ENCODE measurements around the gene L2HGDH. TPM values are rescaled to one million over a fixed set of nuclear protein-coding genes. Genes with fewer than 3 reads are reported as not detected.
A peak's percentile ranks its signal among the peaks of the same experiment; 100 is the strongest.

Gene L2HGDH
- total RNA-seq, 2 donors from 2014 or later: 3.4 to 4.9 TPM

GRCh38 chr14:50333014-50333509 is 21.0 kb upstream of the L2HGDH start:
- DNase-seq (peak in 2 of 4 donors; percentile 20 to 44), ATAC-seq (no peak)
- Histone ChIP-seq H3K4me3 (no peak overlapping the region), H3K27me3 (no peaks in the 10 kb centered on the region), H3K4me1 (peaks cover 20% of the 10 kb centered on the region), H3K36me3 (replicated peaks in 1 of 2; ENCODE audit: insufficient read depth in 1 of 2, low read depth in 2 of 2) (no peaks in the 10 kb centered on the region), H3K27ac (no peak overlapping the region), H3K9me3 (no peaks in the 10 kb centered on the region)
- 46 to 66% methylated on average over 3 of the region's 3 CpGs for WGBS, 2 donors
- intact Hi-C loops (cut with DNase I): no loop called here
- TF ChIP-seq POLR2A (IDR thresholded peaks at IDR 0.05) (no peak), CTCF (IDR thresholded peaks at IDR 0.05) (no peak)

GRCh38 chr14:50331596-50331995 is 19.6 kb upstream of the L2HGDH start:
- ATAC-seq (no peak), DNase-seq (no peak)
- Histone ChIP-seq H3K4me3 (no peak overlapping the region), H3K9me3 (no peaks in the 10 kb centered on the region), H3K27me3 (no peaks in the 10 kb centered on the region), H3K4me1 (peaks cover 20% of the 10 kb centered on the region), H3K27ac (no peak overlapping the region), H3K36me3 (replicated peaks in 1 of 2; ENCODE audit: insufficient read depth in 1 of 2, low read depth in 2 of 2) (no peaks in the 10 kb centered on the region)
- no peak for TF ChIP-seq CTCF (IDR thresholded peaks at IDR 0.05)
- TF ChIP-seq POLR2A (IDR thresholded peaks at IDR 0.05): no peak
- intact Hi-C loops (cut with DNase I): no loop called here

GRCh38 chr14:50321009-50321660 is 9.1 kb upstream of the L2HGDH start:
- intact Hi-C loops (cut with DNase I): no loop called here
- Histone ChIP-seq H3K4me1 (peaks cover 11% of the 10 kb centered on the region), H3K4me3 (no peak overlapping the region), H3K27me3 (no peaks in the 10 kb centered on the region), H3K27ac (peak overlapping the region; percentile 18 to 78 (median 56)), H3K36me3 (replicated peaks in 1 of 2; ENCODE audit: insufficient read depth in 1 of 2, low read depth in 2 of 2) (peaks cover 0 to 10% of the 10 kb centered on the region in 2 donors), H3K9me3 (no peaks in the 10 kb centered on the region)
- 3 to 4% methylated on average over 9 of the region's 9 CpGs for WGBS, 2 donors
- TF ChIP-seq CTCF (IDR thresholded peaks at IDR 0.05): peak; percentile 66 to 90 (median 88)
- no peak for TF ChIP-seq POLR2A (IDR thresholded peaks at IDR 0.05)
- ATAC-seq: peak; percentile 95
- peak; percentile 68 to 80 (median 74) for DNase-seq

- no peaks in the 10 kb centered on the region for H3K9me3 ChIP-seq
- WGBS, 2 donors: 72 to 79% methylated on average over 8 of the region's 8 CpGs
- H3K27me3 ChIP-seq: no peaks in the 10 kb centered on the region
- TF ChIP-seq CTCF (IDR thresholded peaks at IDR 0.05): no peak
- TF ChIP-seq POLR2A (IDR thresholded peaks at IDR 0.05): no peak
- H3K4me1 ChIP-seq: peaks cover 11% of the 10 kb centered on the region
- H3K36me3 ChIP-seq (replicated peaks in 1 of 2; ENCODE audit: insufficient read depth in 1 of 2, low read depth in 2 of 2): peaks cover 0 to 6% of the 10 kb centered on the region in 2 donors
- ATAC-seq (no peak), DNase-seq (no peak)
- peak overlapping the region in 2 of 4 donors; percentile 65 to 78 for H3K27ac ChIP-seq
- intact Hi-C loops (cut with DNase I): no loop called here
- H3K4me3 ChIP-seq: no peak overlapping the region
These were observed 8.3 kb upstream of the L2HGDH start for GRCh38 chr14:50320283-50320682.

GRCh38 chr14:50319721-50320120 is 7.7 kb upstream of the L2HGDH start:
- Histone ChIP-seq H3K9me3 (no peaks in the 10 kb centered on the region), H3K36me3 (replicated peaks in 1 of 2; ENCODE audit: insufficient read depth in 1 of 2, low read depth in 2 of 2) (peaks cover 0 to 6% of the 10 kb centered on the region in 2 donors), H3K4me3 (no peak overlapping the region), H3K4me1 (peaks cover 11% of the 10 kb centered on the region), H3K27ac (no peak overlapping the region), H3K27me3 (no peaks in the 10 kb centered on the region)
- no peak for TF ChIP-seq CTCF (IDR thresholded peaks at IDR 0.05)
- TF ChIP-seq POLR2A (IDR thresholded peaks at IDR 0.05): no peak
- intact Hi-C loops (cut with DNase I): loop anchor here (5.0 to 10.0 kb wide), 2 partner anchors 213 to 455 kb away; partner anchors contain the start of gene MAP4K5
- ATAC-seq (no peak), DNase-seq (no peak)
- 86 to 88% methylated on average over 2 of the region's 2 CpGs for WGBS, 2 donors
